Activated naive CD8-positive, alpha-beta T cell treated with anti-CD3 and anti-CD28 coated beads, Interleukin-2, amount 50 U/mL, for 16 hours (primary cell): ENCODE data around the gene PRPSAP1.

Source experiments
- DNase-seq: peaks from one replicate; pipeline ENCODE4 v3.0.0-alpha.2; 2020; ENCODE audit warnings: low read depth, low spot score

Gene PRPSAP1

DNA sequence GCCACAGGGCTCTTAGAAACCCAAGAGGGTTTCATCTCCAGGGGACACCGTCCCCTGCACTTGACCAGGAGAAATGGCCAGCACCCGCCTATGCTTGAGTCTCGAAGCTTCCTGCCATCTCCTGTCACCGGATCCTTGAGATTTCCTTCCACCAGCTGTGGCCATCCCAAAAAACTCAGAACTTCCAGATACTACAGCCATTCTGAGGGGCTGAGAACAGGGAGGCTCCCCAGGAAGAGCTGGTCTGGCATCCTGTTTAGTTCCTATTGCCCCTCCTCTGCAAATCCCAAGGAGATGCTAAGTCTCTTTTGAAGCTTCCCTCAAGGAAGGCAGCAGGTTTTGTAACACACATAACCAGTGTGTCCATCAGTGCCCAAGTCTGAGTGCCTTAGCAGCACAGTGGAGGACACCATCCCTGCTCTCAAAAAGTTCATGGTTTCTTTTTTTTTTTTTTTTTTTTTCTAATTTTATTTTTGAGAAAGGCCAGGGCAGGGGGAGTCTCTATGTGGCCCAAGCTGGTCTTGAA lies 86.6 kb downstream of the PRPSAP1 start:
- DNase-seq = no peak

DNA sequence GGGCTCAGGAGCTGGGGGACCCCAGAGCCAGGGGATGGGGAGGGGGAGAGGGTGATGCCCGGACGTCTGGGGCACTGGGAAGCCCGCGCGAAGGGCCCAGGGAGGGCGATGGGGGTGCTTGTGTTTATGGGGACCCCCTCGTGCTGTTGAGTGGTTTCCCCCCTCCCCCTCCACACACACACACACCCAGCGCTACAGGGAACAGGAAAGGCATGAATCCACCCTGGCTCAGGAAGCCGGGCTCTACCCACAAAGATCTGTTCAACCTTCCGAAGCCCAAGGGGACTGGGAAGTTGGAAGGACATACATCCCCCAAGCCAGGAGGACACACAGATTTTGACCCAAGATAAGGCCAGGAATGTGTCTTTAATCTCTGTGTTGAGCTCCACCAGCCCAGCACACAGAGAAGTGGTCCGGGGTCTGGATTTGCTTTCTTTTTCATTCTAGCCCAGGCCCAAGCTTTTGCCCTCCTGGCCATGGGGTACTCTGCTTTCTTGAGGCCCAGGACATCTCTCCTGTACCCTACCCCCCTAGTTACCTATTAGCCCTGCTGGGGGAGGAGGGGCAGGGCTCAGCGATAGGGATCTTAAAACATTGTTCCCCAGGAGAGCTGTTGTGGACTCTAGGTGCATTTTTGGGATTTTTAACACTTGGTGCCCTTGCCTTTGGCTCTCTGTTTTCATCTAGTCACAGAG lies 87.3 kb downstream of the PRPSAP1 start:
- DNase-seq = no peak

DNA sequence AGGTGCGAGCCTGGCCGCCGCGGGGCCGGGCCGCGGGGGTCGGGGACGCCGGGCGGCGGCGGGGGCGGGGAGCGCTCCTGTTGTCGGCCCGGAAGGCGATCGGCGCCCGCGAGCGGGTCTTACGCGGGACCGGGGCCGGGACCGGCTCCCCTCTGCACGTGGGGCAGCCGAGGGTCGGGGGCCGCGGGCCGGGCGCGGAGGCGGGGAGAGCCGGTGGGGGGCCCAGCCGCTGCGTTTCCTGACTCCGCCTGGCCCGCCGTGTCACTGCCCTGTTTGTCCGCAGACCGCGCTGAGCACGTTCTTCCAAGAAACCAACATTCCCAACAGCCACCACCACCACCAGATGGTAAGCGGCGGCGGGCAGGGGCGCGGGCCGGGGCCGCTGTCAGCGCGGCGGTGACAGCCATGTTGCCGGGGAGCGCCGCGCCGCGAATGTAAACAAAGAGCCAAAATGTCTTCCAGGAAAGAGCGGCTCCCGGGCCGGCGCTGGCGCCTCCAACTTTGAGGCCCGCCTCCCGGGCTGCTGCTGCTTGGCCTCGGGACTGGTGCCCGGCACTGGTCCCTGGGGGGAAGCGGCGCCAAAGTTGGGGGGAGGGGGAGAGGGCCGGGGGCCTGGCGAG lies 88.0 kb downstream of the PRPSAP1 start:
- no peak for DNase-seq

DNA sequence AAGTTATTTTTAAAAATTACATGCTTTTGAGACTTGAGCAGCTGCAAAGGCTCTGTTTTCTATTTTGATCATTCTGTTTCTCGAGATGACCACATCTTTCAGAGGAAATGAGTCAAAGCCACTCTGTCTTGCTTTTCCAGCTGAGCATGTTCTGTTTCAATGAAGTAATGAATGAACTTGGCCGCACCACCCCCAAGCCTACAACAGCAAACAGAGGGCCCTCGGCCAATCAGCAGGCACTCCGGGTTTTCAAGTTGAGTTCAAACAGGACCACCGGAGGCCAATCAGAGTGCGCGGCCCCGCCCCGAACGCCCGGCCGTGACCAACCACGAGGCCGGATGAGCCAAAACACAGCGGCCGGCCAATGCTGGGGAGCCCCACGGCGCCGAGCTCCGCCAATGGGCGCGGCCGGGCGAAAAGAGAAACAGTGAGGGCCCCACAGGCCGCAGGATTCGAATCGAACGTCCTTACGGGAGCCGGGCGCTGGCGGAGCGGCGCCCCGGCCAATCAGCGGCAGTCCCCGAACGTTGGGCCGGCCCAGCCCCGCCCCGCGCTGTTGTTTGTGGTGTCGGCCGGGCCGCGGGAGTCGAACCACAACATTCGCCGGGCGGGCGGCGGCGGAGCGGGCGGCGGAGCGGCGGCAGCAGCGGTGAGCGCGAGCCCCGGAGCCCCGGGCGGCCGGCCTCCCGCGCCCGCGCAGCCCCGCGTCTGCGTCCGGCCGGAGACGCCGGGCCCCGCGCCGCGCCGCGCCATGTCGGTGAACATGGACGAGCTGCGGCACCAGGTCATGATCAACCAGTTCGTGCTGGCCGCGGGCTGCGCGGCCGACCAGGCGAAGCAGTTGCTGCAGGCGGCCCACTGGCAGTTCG lies 88.7 kb downstream of the PRPSAP1 start, which contains the start of gene UBALD2:
Gene UBALD2, plus strand, starts transcription at position 594 of the 869 bp plus-strand sequence. Its CDS starts 158 bp downstream, at position 752.
- peak; percentile 97 for DNase-seq

- DNase-seq = no peak
Measured at GRCh38 chr17:76264425-76264754, 89.3 kb downstream of the PRPSAP1 start.

DNA sequence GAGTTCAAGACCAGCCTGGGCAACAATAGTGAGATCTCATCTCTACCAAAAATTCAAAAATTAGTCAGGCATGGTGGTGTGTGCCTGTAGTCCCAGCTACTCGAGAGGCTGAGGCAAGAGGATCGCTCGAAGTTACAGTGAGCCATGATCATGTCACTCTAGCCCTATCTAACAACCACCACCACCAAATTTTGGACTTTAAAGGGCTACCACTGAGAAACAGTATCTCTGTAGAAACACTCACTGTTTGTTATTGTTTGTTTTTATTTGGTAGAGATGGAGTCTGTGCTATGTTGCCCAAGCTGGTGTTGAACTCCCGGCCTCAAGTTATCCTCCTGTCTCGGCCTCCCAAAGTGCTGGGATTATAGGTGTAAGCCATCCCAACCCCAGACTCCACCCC lies 89.8 kb downstream of the PRPSAP1 start:
- no peak for DNase-seq

- DNase-seq = no peak
Measured at GRCh38 chr17:76262732-76263344, 90.9 kb downstream of the PRPSAP1 start.

DNA sequence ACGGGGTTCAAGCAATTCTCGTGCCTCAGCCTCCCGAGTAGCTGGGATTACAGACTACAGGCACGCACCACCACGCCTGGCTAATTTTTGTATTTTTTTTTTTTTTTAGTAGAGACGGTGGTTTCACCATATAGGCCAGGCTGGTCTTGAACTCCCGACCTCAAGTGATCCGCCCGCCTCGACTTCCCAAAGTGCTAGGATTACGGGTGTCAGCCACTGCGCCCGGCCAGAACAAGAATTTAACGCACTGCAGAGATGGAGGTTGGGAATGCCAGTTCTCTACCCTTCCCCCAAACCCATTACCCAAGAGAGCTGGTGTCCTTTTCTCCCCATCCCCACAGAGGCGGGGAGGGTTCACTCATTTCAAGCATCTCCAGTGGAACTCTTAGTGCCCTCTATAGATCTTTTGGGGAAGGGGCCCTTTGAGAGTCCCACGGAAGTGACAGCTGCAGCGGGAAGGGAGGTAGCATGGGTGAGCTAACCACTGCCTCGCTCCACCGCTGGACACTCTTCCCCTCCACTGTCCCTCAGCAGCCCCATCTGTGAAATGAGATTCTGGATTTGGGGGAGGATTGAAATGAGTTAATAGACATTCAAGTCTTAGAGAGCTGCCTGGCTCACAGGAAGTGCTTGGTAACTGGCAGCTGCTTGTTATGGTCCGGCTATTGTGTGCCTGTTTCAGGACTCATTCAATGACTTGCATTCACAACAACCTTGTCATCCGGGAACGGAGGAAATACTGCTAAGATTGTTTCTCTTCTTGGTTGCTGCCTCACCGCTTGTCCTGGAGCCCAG lies 92.1 kb downstream of the PRPSAP1 start:
- DNase-seq = no peak

GRCh38 chr17:76260669-76261068 lies 93.0 kb downstream of the PRPSAP1 start:
- no peak for DNase-seq

DNA sequence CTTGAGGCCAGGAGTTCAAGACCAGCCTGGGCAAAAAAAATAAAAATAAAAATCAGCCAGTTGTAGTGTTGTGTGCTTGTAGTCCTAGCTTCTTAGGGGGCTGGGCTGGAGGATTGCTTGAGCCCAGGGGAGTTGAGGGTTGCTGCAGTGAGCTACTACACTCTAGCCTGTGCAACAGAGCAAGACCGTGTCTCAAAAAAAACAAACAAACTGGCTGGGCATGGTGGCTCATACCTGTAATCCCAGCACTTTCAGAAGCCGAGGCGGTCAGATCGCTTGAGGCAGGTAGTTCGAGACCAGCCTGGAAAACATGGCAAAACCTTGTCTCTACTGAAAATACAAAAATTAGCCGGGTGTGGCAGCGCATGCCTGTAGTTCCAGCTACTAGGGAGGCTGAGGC lies 93.5 kb downstream of the PRPSAP1 start:
- no peak for DNase-seq
